Right cardiac atrium (tissue), 5 donors: ENCODE measurements around the gene RNF4. TPM values are rescaled to one million over a fixed set of nuclear protein-coding genes. Genes with fewer than 3 reads are reported as not detected.

Experiments
- ATAC-seq, 2 donors: fragments of 200-7000 bp; cut with Tn5 transposase; one replicate each; pipeline versions ENCODE4 v1.8.0 to v1.9.1; 2020; ENCODE audit warnings: moderate library complexity in 2 of 2, mild to moderate bottlenecking in 1 of 2
- DNase-seq, 3 donors: peaks; one replicate each; pipeline ENCODE4 v3.0.0-alpha.2; 2020
- H3K27ac ChIP-seq: one replicate; pipeline ENCODE4 v1.5.1; 2013; ENCODE audit warnings: mild to moderate bottlenecking, low read length, control low read depth, moderate library complexity
- H3K27me3 ChIP-seq: one replicate; pipeline ENCODE4 v1.6.1; 2013; ENCODE audit not compliant: control insufficient read depth, insufficient read depth
- H3K4me1 ChIP-seq: one replicate; pipeline ENCODE4 v1.6.1; 2013; ENCODE audit warnings: low read length; ENCODE audit not compliant: control insufficient read depth, insufficient read depth
- H3K4me3 ChIP-seq: one replicate; pipeline ENCODE4 v1.5.1; 2013; ENCODE audit warnings: low read length, control low read depth
- H3K9me3 ChIP-seq: one replicate; pipeline ENCODE4 v1.6.1; 2013; ENCODE audit warnings: low read length; ENCODE audit not compliant: control insufficient read depth
- WGBS: extraction: QIAGEN DNeasy Blood & Tissue Kit; methylation state at CpG from one replicate; pipeline ENCODE4 v1.1.7; 2013; 5-methylcytosine and 5-hydroxymethylcytosine counted together
- intact Hi-C, 4 donors: fragments of 100-400 bp; cut with DNase I; formaldehyde crosslinking; loops; one replicate each; pipeline versions ENCODE4 v1.11.0 to v1.14.0; 2022 to 2023
- polyA plus RNA-seq: library from polyadenylated mRNA; stranded (reverse); fragments of 200-250 nt; gene quantifications from one replicate; pipeline ENCODE4 v1.2.3, GENCODE V29; 2013
- total RNA-seq, 4 donors: library from RNA; stranded (reverse); fragmentation: NEBNext Ultra II Directional; extraction: Animal tissue kit (Norgen Biotek cat#: 25700); gene quantifications; one replicate each; pipeline ENCODE4 v1.2.1, GENCODE V29; 2021
- donor health status: healthy with polysubstance abuse.
- donor health status: DM: no; HTN: yes; CAD: no.
- donor health status: DM: no; HTN: no; CAD: no.
- donor health status: DM: no; HTN: yes; CAD: no; lungs with severe emphysema.
- donor health status: DM: yes; HTN: yes; CAD: no.

Gene RNF4
- total and polyA plus RNA-seq, 5 donors: 16.3 to 35.7 (median 29.5) TPM

GRCh38 chr4:2449051-2449450 is 19.9 kb upstream of the RNF4 start:
- no peaks in the 10 kb centered on the region for H3K27me3 ChIP-seq
- H3K27ac ChIP-seq: no peak overlapping the region
- 92% methylated on average over 11 of the region's 11 CpGs for WGBS
- peak in 1 of 3 donors; percentile 7 for DNase-seq
- H3K9me3 ChIP-seq: no peaks in the 10 kb centered on the region
- intact Hi-C loops: no loop called here
- no peaks in the 10 kb centered on the region for H3K4me1 ChIP-seq
- ATAC-seq: no peak
- no peak overlapping the region for H3K4me3 ChIP-seq

GRCh38 chr4:2449511-2450392 is 19.2 kb upstream of the RNF4 start:
- H3K4me1 ChIP-seq: no peaks in the 10 kb centered on the region
- H3K27me3 ChIP-seq: no peaks in the 10 kb centered on the region
- H3K9me3 ChIP-seq: no peaks in the 10 kb centered on the region
- no peak overlapping the region for H3K4me3 ChIP-seq
- intact Hi-C loops: no loop called here
- WGBS: 89% methylated on average over 27 of the region's 27 CpGs
- H3K27ac ChIP-seq: no peak overlapping the region
- ATAC-seq: no peak
- DNase-seq: peak in 1 of 3 donors; percentile 23

GRCh38 chr4:2450394-2451035 is 18.4 kb upstream of the RNF4 start:
- DNase-seq (peak in 1 of 3 donors; percentile 24), ATAC-seq (peak in 1 of 2 donors; percentile 12)
- intact Hi-C loops: no loop called here
- Histone ChIP-seq H3K4me1 (no peaks in the 10 kb centered on the region), H3K27ac (no peak overlapping the region), H3K4me3 (no peak overlapping the region), H3K27me3 (no peaks in the 10 kb centered on the region), H3K9me3 (no peaks in the 10 kb centered on the region)
- 87% methylated on average over 16 of the region's 16 CpGs for WGBS

- Histone ChIP-seq H3K9me3 (no peaks in the 10 kb centered on the region), H3K27ac (no peak overlapping the region), H3K27me3 (no peaks in the 10 kb centered on the region), H3K4me1 (no peaks in the 10 kb centered on the region), H3K4me3 (no peak overlapping the region)
- DNase-seq: peak in 1 of 3 donors; percentile 20
- intact Hi-C loops: no loop called here
- WGBS: 79% methylated on average over 10 of the region's 10 CpGs
- peak in 1 of 2 donors; percentile 29 for ATAC-seq
These were observed 17.8 kb upstream of the RNF4 start for GRCh38 chr4:2451036-2451520.

- 83% methylated on average over 25 of the region's 25 CpGs for WGBS
- no peaks in the 10 kb centered on the region for H3K4me1 ChIP-seq
- no peak overlapping the region for H3K4me3 ChIP-seq
- H3K27ac ChIP-seq: no peak overlapping the region
- DNase-seq: peak in 1 of 3 donors; percentile 30
- H3K27me3 ChIP-seq: no peaks in the 10 kb centered on the region
- H3K9me3 ChIP-seq: no peaks in the 10 kb centered on the region
- no peak for ATAC-seq
- intact Hi-C loops: no loop called here
These were observed 16.8 kb upstream of the RNF4 start for GRCh38 chr4:2451821-2452785.

GRCh38 chr4:2457481-2458295 is 11.2 kb upstream of the RNF4 start:
- H3K4me1 ChIP-seq: peaks cover 2% of the 10 kb centered on the region
- WGBS: 82% methylated on average over 24 of the region's 24 CpGs
- no peak overlapping the region for H3K27ac ChIP-seq
- no peaks in the 10 kb centered on the region for H3K9me3 ChIP-seq
- no peak for ATAC-seq
- intact Hi-C loops: no loop called here
- H3K27me3 ChIP-seq: no peaks in the 10 kb centered on the region
- DNase-seq: no peak
- H3K4me3 ChIP-seq: no peak overlapping the region

GRCh38 chr4:2458546-2459491 is 10.1 kb upstream of the RNF4 start:
- no peaks in the 10 kb centered on the region for H3K27me3 ChIP-seq
- 82% methylated on average over 38 of the region's 38 CpGs for WGBS
- no peaks in the 10 kb centered on the region for H3K9me3 ChIP-seq
- ATAC-seq (no peak), DNase-seq (no peak)
- H3K4me3 ChIP-seq: no peak overlapping the region
- peaks cover 2% of the 10 kb centered on the region for H3K4me1 ChIP-seq
- H3K27ac ChIP-seq: no peak overlapping the region
- intact Hi-C loops: no loop called here

- no peak for ATAC-seq
- H3K27ac ChIP-seq: no peak overlapping the region
- DNase-seq: no peak
- intact Hi-C loops: loop anchor here in 2 of 4 donors (10.0 kb wide), 1 partner anchor 235 kb away; no protein-coding TSS in a partner anchor
- peaks cover 2% of the 10 kb centered on the region for H3K4me1 ChIP-seq
- H3K27me3 ChIP-seq: no peaks in the 10 kb centered on the region
- no peaks in the 10 kb centered on the region for H3K9me3 ChIP-seq
- WGBS: 94% methylated on average over 19 of the region's 19 CpGs
- no peak overlapping the region for H3K4me3 ChIP-seq
These were observed 9.1 kb upstream of the RNF4 start for GRCh38 chr4:2459589-2460349.
